Measurements from ENCODE around the gene CACNA1B.
A peak's percentile ranks its signal among the peaks of the same experiment; 100 is the strongest.

The CACNA1B gene

GRCh38 chr9:137916540-137916939 is 39.0 kb downstream of the CACNA1B start:
- no peak overlapping the region for H3K18ac ChIP-seq (ENCODE audit: low read depth in 1 of 2, low read length in 2 of 2)
- H3K4me2 ChIP-seq (ENCODE audit: low read length, poor library complexity, severe bottlenecking) = no peak overlapping the region
- no peak overlapping the region for H3K4me3 ChIP-seq (ENCODE audit: insufficient read depth in 1 of 2, low read depth in 1 of 2, low read length in 2 of 2)
- peaks cover 0 to 2% of the 10 kb centered on the region in 2 experiments for H3K27me3 ChIP-seq (ENCODE audit: control insufficient read depth in 1 of 2, insufficient read depth in 1 of 2, low read length in 2 of 2)
- no peak overlapping the region for H2BK12ac ChIP-seq (ENCODE audit: low read length in 2 of 2)
- 81% methylated on average over 11 of the region's 11 CpGs for WGBS
- no peak overlapping the region for H4K91ac ChIP-seq (ENCODE audit: low read length)
- H2BK120ac ChIP-seq (ENCODE audit: low read depth, low read length) = no peak overlapping the region
- H3K14ac ChIP-seq (ENCODE audit: low read length in 2 of 2) = no peak overlapping the region
- no peak overlapping the region for H4K8ac ChIP-seq (ENCODE audit: low read length)
- peaks cover 1% of the 10 kb centered on the region for H3K4me1 ChIP-seq (ENCODE audit: control insufficient read depth, insufficient read depth, low read depth, low read length)
- H3K23ac ChIP-seq (ENCODE audit: low read length in 2 of 2) = no peak overlapping the region
- no peak overlapping the region for H3K4ac ChIP-seq (ENCODE audit: low read depth in 1 of 2, low read length in 2 of 2)
- no peaks in the 10 kb centered on the region for H3K9me3 ChIP-seq (ENCODE audit: control insufficient read depth, low read length)
- no peak for DNase-seq
- H2BK15ac ChIP-seq (ENCODE audit: low read depth, poor library complexity, severe bottlenecking) = no peak overlapping the region
- H3K79me1 ChIP-seq (replicated peaks; ENCODE audit: low read length, poor library complexity, severe bottlenecking) = no peaks in the 10 kb centered on the region
- no peak overlapping the region for H2AK5ac ChIP-seq (ENCODE audit: low read length, severe bottlenecking)
- no peaks in the 10 kb centered on the region for H3K36me3 ChIP-seq (ENCODE audit: control insufficient read depth in 1 of 2, insufficient read depth in 2 of 2, low read depth in 1 of 2, low read length in 2 of 2)
- no peak overlapping the region for H3K27ac ChIP-seq (ENCODE audit: low read length, poor library complexity, severe bottlenecking)
- H2BK5ac ChIP-seq (ENCODE audit: low read depth, low read length, poor library complexity, severe bottlenecking) = no peak overlapping the region
- no peak overlapping the region for H2AFZ ChIP-seq (ENCODE audit: low read depth, low read length)
- H3K9ac ChIP-seq (ENCODE audit: low read length) = no peak overlapping the region

- no peak overlapping the region for H3K4ac ChIP-seq (ENCODE audit: low read depth in 1 of 2, low read length in 2 of 2)
- no peaks in the 10 kb centered on the region for H3K9me3 ChIP-seq (ENCODE audit: control insufficient read depth, low read length)
- peaks cover 1% of the 10 kb centered on the region for H3K4me1 ChIP-seq (ENCODE audit: control insufficient read depth, insufficient read depth, low read depth, low read length)
- H4K91ac ChIP-seq (ENCODE audit: low read length) = no peak overlapping the region
- H2BK15ac ChIP-seq (ENCODE audit: low read depth, poor library complexity, severe bottlenecking) = no peak overlapping the region
- H3K9ac ChIP-seq (ENCODE audit: low read length) = no peak overlapping the region
- 92% methylated on average over 8 of the region's 8 CpGs for WGBS
- no peak overlapping the region for H2AFZ ChIP-seq (ENCODE audit: low read depth, low read length)
- no peak overlapping the region for H2BK12ac ChIP-seq (ENCODE audit: low read length in 2 of 2)
- no peak overlapping the region for H4K8ac ChIP-seq (ENCODE audit: low read length)
- H3K4me2 ChIP-seq (ENCODE audit: low read length, poor library complexity, severe bottlenecking) = no peak overlapping the region
- H2BK5ac ChIP-seq (ENCODE audit: low read depth, low read length, poor library complexity, severe bottlenecking) = no peak overlapping the region
- H2AK5ac ChIP-seq (ENCODE audit: low read length, severe bottlenecking) = no peak overlapping the region
- no peak overlapping the region for H3K23ac ChIP-seq (ENCODE audit: low read length in 2 of 2)
- no peak for DNase-seq
- no peak overlapping the region for H3K14ac ChIP-seq (ENCODE audit: low read length in 2 of 2)
- no peaks in the 10 kb centered on the region for H3K79me1 ChIP-seq (replicated peaks; ENCODE audit: low read length, poor library complexity, severe bottlenecking)
- no peak overlapping the region for H3K18ac ChIP-seq (ENCODE audit: low read depth in 1 of 2, low read length in 2 of 2)
- H3K27ac ChIP-seq (ENCODE audit: low read length, poor library complexity, severe bottlenecking) = no peak overlapping the region
- peaks cover 0 to 2% of the 10 kb centered on the region in 2 experiments for H3K27me3 ChIP-seq (ENCODE audit: control insufficient read depth in 1 of 2, insufficient read depth in 1 of 2, low read length in 2 of 2)
- no peak overlapping the region for H3K4me3 ChIP-seq (ENCODE audit: insufficient read depth in 1 of 2, low read depth in 1 of 2, low read length in 2 of 2)
- H3K36me3 ChIP-seq (ENCODE audit: control insufficient read depth in 1 of 2, insufficient read depth in 2 of 2, low read depth in 1 of 2, low read length in 2 of 2) = no peaks in the 10 kb centered on the region
- no peak overlapping the region for H2BK120ac ChIP-seq (ENCODE audit: low read depth, low read length)
Observed at GRCh38 chr9:137917116-137917515, 39.5 kb downstream of the CACNA1B start.

- no peak overlapping the region for H3K23ac ChIP-seq (ENCODE audit: low read length in 2 of 2)
- no peak overlapping the region for H2BK120ac ChIP-seq (ENCODE audit: low read depth, low read length)
- H3K27ac ChIP-seq (ENCODE audit: low read length, poor library complexity, severe bottlenecking) = no peak overlapping the region
- H2BK12ac ChIP-seq (ENCODE audit: low read length in 2 of 2) = no peak overlapping the region
- no peak overlapping the region for H3K4ac ChIP-seq (ENCODE audit: low read depth in 1 of 2, low read length in 2 of 2)
- H3K27me3 ChIP-seq (ENCODE audit: control insufficient read depth in 1 of 2, insufficient read depth in 1 of 2, low read length in 2 of 2) = peaks cover 0 to 2% of the 10 kb centered on the region in 2 experiments
- WGBS = 89% methylated on average over 13 of the region's 13 CpGs
- no peak overlapping the region for H4K8ac ChIP-seq (ENCODE audit: low read length)
- no peak overlapping the region for H2BK5ac ChIP-seq (ENCODE audit: low read depth, low read length, poor library complexity, severe bottlenecking)
- no peak overlapping the region for H3K4me3 ChIP-seq (ENCODE audit: insufficient read depth in 1 of 2, low read depth in 1 of 2, low read length in 2 of 2)
- no peak overlapping the region for H2AK5ac ChIP-seq (ENCODE audit: low read length, severe bottlenecking)
- no peak overlapping the region for H3K14ac ChIP-seq (ENCODE audit: low read length in 2 of 2)
- H3K36me3 ChIP-seq (ENCODE audit: control insufficient read depth in 1 of 2, insufficient read depth in 2 of 2, low read depth in 1 of 2, low read length in 2 of 2) = no peaks in the 10 kb centered on the region
- no peaks in the 10 kb centered on the region for H3K9me3 ChIP-seq (ENCODE audit: control insufficient read depth, low read length)
- no peaks in the 10 kb centered on the region for H3K79me1 ChIP-seq (replicated peaks; ENCODE audit: low read length, poor library complexity, severe bottlenecking)
- DNase-seq = no peak
- H3K4me2 ChIP-seq (ENCODE audit: low read length, poor library complexity, severe bottlenecking) = no peak overlapping the region
- H3K18ac ChIP-seq (ENCODE audit: low read depth in 1 of 2, low read length in 2 of 2) = no peak overlapping the region
- no peak overlapping the region for H3K9ac ChIP-seq (ENCODE audit: low read length)
- H2AFZ ChIP-seq (ENCODE audit: low read depth, low read length) = no peak overlapping the region
- H2BK15ac ChIP-seq (ENCODE audit: low read depth, poor library complexity, severe bottlenecking) = no peak overlapping the region
- no peak overlapping the region for H4K91ac ChIP-seq (ENCODE audit: low read length)
- H3K4me1 ChIP-seq (ENCODE audit: control insufficient read depth, insufficient read depth, low read depth, low read length) = peaks cover 1% of the 10 kb centered on the region
Observed at GRCh38 chr9:137917795-137918194, 40.2 kb downstream of the CACNA1B start.

GRCh38 chr9:137918331-137919094 is 40.9 kb downstream of the CACNA1B start:
- Histone ChIP-seq H2AK5ac (ENCODE audit: low read length, severe bottlenecking) (no peak overlapping the region), H3K4me1 (ENCODE audit: control insufficient read depth, insufficient read depth, low read depth, low read length) (peaks cover 1% of the 10 kb centered on the region), H3K18ac (ENCODE audit: low read depth in 1 of 2, low read length in 2 of 2) (no peak overlapping the region), H3K79me1 (replicated peaks; ENCODE audit: low read length, poor library complexity, severe bottlenecking) (no peaks in the 10 kb centered on the region), H3K23ac (ENCODE audit: low read length in 2 of 2) (no peak overlapping the region), H2AFZ (ENCODE audit: low read depth, low read length) (no peak overlapping the region), H3K27me3 (ENCODE audit: control insufficient read depth in 1 of 2, insufficient read depth in 1 of 2, low read length in 2 of 2) (peaks cover 0 to 2% of the 10 kb centered on the region in 2 experiments), H2BK12ac (ENCODE audit: low read length in 2 of 2) (no peak overlapping the region), H3K4ac (ENCODE audit: low read depth in 1 of 2, low read length in 2 of 2) (no peak overlapping the region), H2BK15ac (ENCODE audit: low read depth, poor library complexity, severe bottlenecking) (no peak overlapping the region), H3K36me3 (ENCODE audit: control insufficient read depth in 1 of 2, insufficient read depth in 2 of 2, low read depth in 1 of 2, low read length in 2 of 2) (no peaks in the 10 kb centered on the region), H2BK5ac (ENCODE audit: low read depth, low read length, poor library complexity, severe bottlenecking) (no peak overlapping the region), H4K8ac (ENCODE audit: low read length) (no peak overlapping the region), H3K27ac (ENCODE audit: low read length, poor library complexity, severe bottlenecking) (no peak overlapping the region), H3K14ac (ENCODE audit: low read length in 2 of 2) (no peak overlapping the region), H3K4me3 (ENCODE audit: insufficient read depth in 1 of 2, low read depth in 1 of 2, low read length in 2 of 2) (no peak overlapping the region), H3K9me3 (ENCODE audit: control insufficient read depth, low read length) (no peaks in the 10 kb centered on the region), H3K9ac (ENCODE audit: low read length) (no peak overlapping the region), H2BK120ac (ENCODE audit: low read depth, low read length) (no peak overlapping the region), H3K4me2 (ENCODE audit: low read length, poor library complexity, severe bottlenecking) (no peak overlapping the region), H4K91ac (ENCODE audit: low read length) (peak overlapping the region; percentile 12)
- DNase-seq = no peak
- WGBS = 64% methylated on average over 7 of the region's 9 CpGs
